RWPE1 (cell line): Measurements from ENCODE around the gene AFMID.

Experiments
- CTCF ChIA-PET: fragments of 350-600 bp; sonication (Branson Sonifier 250); formaldehyde crosslinking; extraction: SDS; loops from one replicate; lab custom pipeline; 2021; lab: Yijun Ruan, JAX
- POLR2A ChIA-PET: fragments of 400-600 bp; formaldehyde crosslinking; extraction: SDS; loops from one replicate; lab custom pipeline; 2020; ENCODE audit warnings: antibody characterized with exemption; ENCODE audit not compliant: low non-redundant PET; lab: Yijun Ruan, JAX
- DNase-seq: peaks from one replicate; pipeline ENCODE4 v3.0.0; 2012; ENCODE audit warnings: low spot score
- H3K27ac ChIP-seq: fragments of 450-650 bp; 2 replicates; pipeline ENCODE4 v1.5.1; 2017
- TF ChIP-seq, protein P1 (sequence below): fragments of 450-650 bp; conservative IDR thresholded peaks from 2 replicates; pipeline ENCODE4 v1.5.1; 2017; ENCODE audit warnings: low read depth, mild to moderate bottlenecking

Gene AFMID

DNA sequence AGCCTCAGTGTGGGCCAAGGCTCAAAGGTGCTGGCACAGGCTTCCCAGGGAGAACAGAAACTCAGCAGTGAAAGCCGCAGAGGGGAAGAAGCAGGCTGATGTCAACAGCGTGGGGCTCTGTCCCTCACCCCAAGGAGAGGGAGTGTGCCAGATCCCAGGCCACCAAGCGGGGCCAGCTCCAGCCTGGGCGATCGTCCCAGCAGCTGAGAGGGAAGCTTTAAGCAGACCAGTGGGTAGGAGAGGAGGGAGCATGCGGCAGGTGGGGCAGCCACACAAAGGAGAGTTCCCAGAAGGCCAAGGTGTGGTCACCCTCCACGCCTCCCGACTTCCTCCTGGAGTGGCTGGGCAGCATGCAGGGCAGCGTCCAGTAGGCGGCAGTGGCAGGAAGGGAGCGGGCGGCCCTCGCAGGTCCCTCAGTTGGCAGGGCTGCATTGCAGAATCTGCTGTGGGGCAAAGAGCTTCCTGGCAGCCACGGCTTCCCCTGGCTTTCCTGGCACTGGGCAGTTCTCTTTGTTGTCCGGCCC, 12.8 kb upstream of the AFMID start:
- no peak for DNase-seq
- peak overlapping the region; percentile 67 for H3K27ac ChIP-seq
- ChIA-PET POLR2A (no interaction called here), CTCF (interaction anchor here (0.6 to 0.7 kb wide), 2 partner anchors 89 to 97 kb away, joined by 3 read pairs; no protein-coding TSS in a partner anchor)
- TF ChIP-seq, protein P1, sequence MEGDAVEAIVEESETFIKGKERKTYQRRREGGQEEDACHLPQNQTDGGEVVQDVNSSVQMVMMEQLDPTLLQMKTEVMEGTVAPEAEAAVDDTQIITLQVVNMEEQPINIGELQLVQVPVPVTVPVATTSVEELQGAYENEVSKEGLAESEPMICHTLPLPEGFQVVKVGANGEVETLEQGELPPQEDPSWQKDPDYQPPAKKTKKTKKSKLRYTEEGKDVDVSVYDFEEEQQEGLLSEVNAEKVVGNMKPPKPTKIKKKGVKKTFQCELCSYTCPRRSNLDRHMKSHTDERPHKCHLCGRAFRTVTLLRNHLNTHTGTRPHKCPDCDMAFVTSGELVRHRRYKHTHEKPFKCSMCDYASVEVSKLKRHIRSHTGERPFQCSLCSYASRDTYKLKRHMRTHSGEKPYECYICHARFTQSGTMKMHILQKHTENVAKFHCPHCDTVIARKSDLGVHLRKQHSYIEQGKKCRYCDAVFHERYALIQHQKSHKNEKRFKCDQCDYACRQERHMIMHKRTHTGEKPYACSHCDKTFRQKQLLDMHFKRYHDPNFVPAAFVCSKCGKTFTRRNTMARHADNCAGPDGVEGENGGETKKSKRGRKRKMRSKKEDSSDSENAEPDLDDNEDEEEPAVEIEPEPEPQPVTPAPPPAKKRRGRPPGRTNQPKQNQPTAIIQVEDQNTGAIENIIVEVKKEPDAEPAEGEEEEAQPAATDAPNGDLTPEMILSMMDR, result no peak

DNA sequence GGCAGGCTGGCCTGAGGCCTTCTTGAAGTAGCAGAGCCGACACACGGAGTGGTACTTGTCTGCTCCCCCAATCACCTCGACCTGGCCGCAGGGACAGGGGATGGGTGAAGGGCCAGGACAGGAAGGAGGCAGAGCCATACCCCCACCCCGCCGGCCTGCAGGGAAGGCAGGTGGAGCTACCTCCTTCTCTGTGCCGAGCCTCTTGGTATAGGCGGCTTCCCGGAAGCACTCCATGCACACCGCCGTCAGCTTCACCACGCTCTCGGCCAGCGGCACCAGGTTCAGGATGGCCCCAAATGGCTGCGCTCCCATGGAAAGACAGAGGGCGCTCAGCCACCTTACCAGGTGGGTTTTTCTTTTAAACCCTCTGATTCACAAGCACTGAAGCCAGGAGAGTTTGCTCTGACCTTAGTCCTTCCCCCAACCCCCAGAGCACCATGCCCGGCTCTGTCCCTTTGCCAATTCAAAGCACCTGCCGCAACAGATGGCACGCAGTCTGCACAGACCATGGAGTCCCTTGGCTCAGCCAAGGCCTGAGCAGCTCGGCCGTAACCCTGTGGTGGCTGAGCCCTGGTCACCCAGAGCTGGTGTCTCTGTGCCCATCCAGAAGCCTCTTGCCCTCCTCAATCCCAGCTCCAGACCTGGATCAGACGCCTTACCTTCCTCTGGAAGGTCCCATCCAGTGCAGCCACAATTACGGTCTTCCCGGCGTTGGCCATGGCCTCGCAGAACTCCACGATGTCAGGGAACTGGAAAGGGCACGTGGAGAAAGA, 12.1 kb upstream of the AFMID start:
- peak overlapping the region; percentile 67 for H3K27ac ChIP-seq
- TF ChIP-seq, protein P1, result no peak; the same call in 1 of the 2 replicates
- POLR2A ChIA-PET, result interaction anchor here (0.6 kb wide), 1 partner anchor 76 kb away, joined by 5 read pairs; no protein-coding TSS in a partner anchor
- no peak for DNase-seq
- CTCF ChIA-PET, result interaction anchor here (0.6 to 2.2 kb wide), 4 partner anchors 11 to 98 kb away, joined by 3 to 7 read pairs (median 4); partner anchors contain the start of gene TK1

DNA sequence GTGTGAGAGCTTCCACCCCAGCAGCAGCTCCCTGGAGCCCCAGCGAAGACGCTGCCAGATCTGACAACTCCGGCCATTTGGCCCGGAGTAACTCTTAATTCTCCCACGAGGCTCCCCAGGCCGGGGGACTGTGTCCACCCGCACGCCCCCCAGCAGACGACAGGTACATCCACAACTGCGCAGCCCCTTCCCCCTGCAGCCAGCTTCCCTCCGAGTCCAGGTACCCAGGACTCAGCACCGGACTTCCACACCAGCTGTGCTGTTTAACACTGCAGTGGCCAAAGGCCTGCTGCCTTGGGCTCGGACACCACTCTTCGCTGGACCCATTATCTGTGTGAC, 11.6 kb upstream of the AFMID start:
- H3K27ac ChIP-seq, result peak overlapping the region; percentile 67; the same call in 1 of the 2 replicates
- CTCF ChIA-PET, result interaction anchor here (0.6 to 2.2 kb wide), 4 partner anchors 11 to 59 kb away, joined by 3 to 7 read pairs (median 6); partner anchors contain the start of genes TK1 and TMC6

DNA sequence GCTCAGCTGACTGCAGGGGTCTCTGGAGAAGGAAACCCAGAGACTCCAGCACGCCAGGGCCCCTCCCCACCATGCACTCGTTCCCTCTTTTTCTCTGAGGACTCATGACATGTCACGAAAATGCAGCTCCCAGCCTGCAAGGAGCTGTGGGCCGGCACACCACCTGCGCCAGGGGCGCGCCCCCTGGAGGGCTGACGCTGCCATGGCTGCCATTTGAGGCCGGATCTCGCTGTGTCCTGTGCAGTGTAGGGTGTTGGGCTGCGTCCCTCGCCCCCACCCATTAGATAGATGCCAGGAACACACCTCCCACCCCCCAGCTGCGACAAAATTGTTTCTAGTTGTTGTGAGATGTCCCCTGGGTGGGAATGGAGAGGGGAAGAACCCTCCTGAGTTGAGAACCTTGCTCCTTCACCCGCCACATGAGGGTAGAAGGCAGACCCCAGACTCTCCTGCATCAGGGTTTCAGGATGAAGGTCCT, 10.6 kb upstream of the AFMID start:
- H3K27ac ChIP-seq, result peak overlapping the region; percentile 67
- DNase-seq, result no peak
- POLR2A ChIA-PET, result no interaction called here
- TF ChIP-seq, protein P1, result peak; percentile 95
- CTCF ChIA-PET, result interaction anchor here (0.6 to 2.2 kb wide), 10 partner anchors 10 to 92 kb away, joined by 3 to 9 read pairs (median 4); partner anchors contain the start of genes TK1 and TMC6

More for the DNA sequence above, 11.6 kb upstream of the AFMID start:
- TF ChIP-seq, protein P1, result no peak
- DNase-seq, result no peak
- POLR2A ChIA-PET, result no interaction called here

DNA sequence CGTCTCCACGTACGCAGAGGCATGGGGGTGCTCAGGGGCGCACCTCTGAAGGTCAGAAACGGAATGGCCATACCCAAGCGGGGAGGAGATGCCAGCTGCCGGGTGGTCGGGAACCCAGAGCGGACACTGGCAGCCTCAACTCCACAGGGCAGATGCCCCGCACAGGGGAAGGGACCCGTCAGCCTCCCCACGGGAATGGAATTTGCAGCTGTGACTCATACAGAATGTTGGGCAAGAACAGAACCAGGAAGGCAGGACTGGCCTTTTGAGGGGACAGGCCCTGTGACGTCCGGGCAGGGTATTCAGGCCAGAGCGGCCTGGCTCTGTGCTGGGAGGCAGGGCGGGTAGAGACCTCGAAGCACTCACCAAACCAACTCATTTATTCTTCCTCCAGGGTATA, 7.8 kb upstream of the AFMID start:
- ChIA-PET POLR2A (no interaction called here), CTCF (interaction anchor here (1.7 kb wide), 1 partner anchor 67 kb away, joined by 6 read pairs; no protein-coding TSS in a partner anchor)
- no peak for DNase-seq
- TF ChIP-seq, protein P1, result no peak
- peak overlapping the region; percentile 66 for H3K27ac ChIP-seq

DNA sequence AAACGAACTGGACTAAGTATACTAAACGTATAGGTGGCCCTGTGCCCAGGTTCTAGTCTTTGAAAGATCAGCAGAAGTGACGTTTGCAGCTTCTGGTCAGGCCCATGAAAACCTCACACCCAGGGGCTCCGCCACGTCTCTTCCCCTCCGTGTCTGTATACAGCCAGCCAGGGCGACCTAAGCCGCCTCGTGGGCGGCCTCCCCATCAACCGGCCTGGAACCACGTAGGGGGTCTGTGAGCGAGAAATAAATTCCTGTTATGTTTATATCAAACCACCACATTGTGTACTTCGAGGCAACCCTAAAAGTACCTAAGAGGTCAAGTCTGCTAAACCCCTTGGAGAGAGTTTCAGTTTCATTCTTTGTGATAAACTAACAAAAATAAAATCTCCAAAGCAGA, 7.1 kb upstream of the AFMID start:
- TF ChIP-seq, protein P1, result no peak
- POLR2A ChIA-PET, result no interaction called here
- CTCF ChIA-PET, result interaction anchor here (1.7 kb wide), 1 partner anchor 68 kb away, joined by 6 read pairs; no protein-coding TSS in a partner anchor
- DNase-seq, result no peak
- H3K27ac ChIP-seq, result peak overlapping the region; percentile 66
